Erythroblast (primary cell): Measurements from ENCODE around the gene KIF1A.

Experiments used
- GATA1 ChIP-seq: IDR thresholded peaks from 2 replicates; pipeline ENCODE4 v1.6.1; 2011; ENCODE audit warnings: low read depth, mild to moderate bottlenecking, control low read depth, low read length, moderate library complexity
- POLR2A ChIP-seq: IDR thresholded peaks from 2 replicates; pipeline ENCODE4 v1.6.1; 2011; ENCODE audit warnings: mild to moderate bottlenecking, low read length

DNA sequence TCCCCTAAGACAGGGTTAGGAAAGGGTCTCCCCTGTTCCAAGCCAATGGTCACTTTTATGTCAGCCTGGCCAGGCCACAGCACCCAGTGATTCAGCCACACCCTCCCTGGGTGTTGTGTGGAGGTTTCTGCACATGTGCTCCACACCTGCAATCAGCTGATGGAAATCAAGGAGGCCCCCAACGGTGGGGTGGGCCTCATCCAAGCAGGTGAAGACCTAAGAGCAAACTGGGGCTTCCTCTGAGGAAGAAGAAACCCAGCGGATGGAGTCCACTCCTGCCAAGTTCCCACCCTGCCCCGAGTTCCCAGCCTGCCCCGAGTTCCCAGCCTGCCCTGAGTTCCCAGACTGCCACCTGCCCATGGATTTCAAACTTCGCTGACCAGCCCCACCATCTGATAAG, 55.4 kb downstream of the KIF1A start:
- TF ChIP-seq POLR2A (no peak), GATA1 (no peak)
